Type B pancreatic cell (in vitro differentiated cells): ENCODE measurements around the gene FHOD3. TPM values are rescaled to one million over a fixed set of nuclear protein-coding genes. Genes with fewer than 3 reads are reported as not detected.

Experiments
- DNase-seq: peaks from one replicate; pipeline ENCODE4 v3.0.0; 2021; ENCODE audit warnings: mixed read lengths; ENCODE audit not compliant: unreplicated experiment; ENCODE audit errors: extremely low spot score
- H3K27ac Mint-ChIP-seq: 2 replicates; pipeline ENCODE4 v1.8.0; 2021; ENCODE audit warnings: mild to moderate bottlenecking, mixed read lengths
- H3K27me3 Mint-ChIP-seq: 2 replicates; pipeline ENCODE4 v1.8.0; 2021; ENCODE audit warnings: mixed read lengths
- H3K36me3 Mint-ChIP-seq: 2 replicates; pipeline ENCODE4 v1.8.0; 2021; ENCODE audit warnings: mixed read lengths
- H3K4me1 Mint-ChIP-seq: one replicate; pipeline ENCODE4 v1.8.0; 2021; ENCODE audit warnings: mixed read lengths; ENCODE audit not compliant: unreplicated experiment
- H3K4me3 Mint-ChIP-seq: 2 replicates; pipeline ENCODE4 v1.8.0; 2021; ENCODE audit warnings: mild to moderate bottlenecking, mixed read lengths
- H3K9me3 Mint-ChIP-seq: 2 replicates; pipeline ENCODE4 v1.8.0; 2021; ENCODE audit warnings: mixed read lengths
- CTCF ChIP-seq: fragments of 200-600 bp; sonication (generic); conservative IDR thresholded peaks from 2 replicates; pipeline ENCODE4 v1.5.0; 2021; ENCODE audit warnings: antibody characterized with exemption, mild to moderate bottlenecking
- total RNA-seq: library from RNA; stranded (reverse); gene quantifications from 2 replicates; pipeline ENCODE4 v1.2.1, GENCODE V29; 2021; ENCODE audit warnings: low replicate concordance

The FHOD3 gene
- total RNA-seq, 1 donor from 2014 or later = 5.3 TPM

GRCh38 chr18:36660311-36660710, 362.8 kb downstream of the FHOD3 start:
- H3K4me1 Mint-ChIP-seq = no peaks in the 10 kb centered on the region
- no peak overlapping the region for H3K27ac Mint-ChIP-seq
- no peak for TF ChIP-seq CTCF
- no peaks in the 10 kb centered on the region for H3K27me3 Mint-ChIP-seq
- no peak overlapping the region for H3K4me3 Mint-ChIP-seq
- DNase-seq = no peak
- H3K36me3 Mint-ChIP-seq = no peaks in the 10 kb centered on the region
- no peaks in the 10 kb centered on the region for H3K9me3 Mint-ChIP-seq

- no peak for DNase-seq
Measured at GRCh38 chr18:36661999-36662398, 364.5 kb downstream of the FHOD3 start.

GRCh38 chr18:36663312-36663711, 365.8 kb downstream of the FHOD3 start:
- no peak for TF ChIP-seq CTCF

More at GRCh38 chr18:36661999-36662398, 364.5 kb downstream of the FHOD3 start:
- TF ChIP-seq CTCF = peak; percentile 34
- H3K27me3 Mint-ChIP-seq = no peaks in the 10 kb centered on the region
- no peaks in the 10 kb centered on the region for H3K4me1 Mint-ChIP-seq
- no peak overlapping the region for H3K27ac Mint-ChIP-seq
- no peak overlapping the region for H3K4me3 Mint-ChIP-seq
- H3K9me3 Mint-ChIP-seq = no peaks in the 10 kb centered on the region
- no peaks in the 10 kb centered on the region for H3K36me3 Mint-ChIP-seq

GRCh38 chr18:36665952-36666351, 368.4 kb downstream of the FHOD3 start:
- H3K27ac Mint-ChIP-seq = no peak overlapping the region
- no peak for DNase-seq

More at GRCh38 chr18:36663312-36663711, 365.8 kb downstream of the FHOD3 start:
- no peaks in the 10 kb centered on the region for H3K9me3 Mint-ChIP-seq
- no peaks in the 10 kb centered on the region for H3K27me3 Mint-ChIP-seq
- no peak overlapping the region for H3K27ac Mint-ChIP-seq
- DNase-seq = no peak
- H3K4me3 Mint-ChIP-seq = no peak overlapping the region
- H3K4me1 Mint-ChIP-seq = no peaks in the 10 kb centered on the region
- no peaks in the 10 kb centered on the region for H3K36me3 Mint-ChIP-seq

GRCh38 chr18:36667811-36668210, 370.3 kb downstream of the FHOD3 start:
- Mint-ChIP-seq H3K4me3 (no peak overlapping the region), H3K9me3 (no peaks in the 10 kb centered on the region), H3K36me3 (no peaks in the 10 kb centered on the region), H3K4me1 (peaks cover 5% of the 10 kb centered on the region), H3K27ac (no peak overlapping the region), H3K27me3 (no peaks in the 10 kb centered on the region)
- TF ChIP-seq CTCF = no peak
- DNase-seq = no peak

More at GRCh38 chr18:36665952-36666351, 368.4 kb downstream of the FHOD3 start:
- Mint-ChIP-seq H3K4me1 (no peaks in the 10 kb centered on the region), H3K4me3 (no peak overlapping the region), H3K9me3 (no peaks in the 10 kb centered on the region), H3K27me3 (no peaks in the 10 kb centered on the region), H3K36me3 (no peaks in the 10 kb centered on the region)
- no peak for TF ChIP-seq CTCF

GRCh38 chr18:36668349-36668748, 370.8 kb downstream of the FHOD3 start:
- Mint-ChIP-seq H3K4me3 (no peak overlapping the region), H3K4me1 (peaks cover 8% of the 10 kb centered on the region), H3K36me3 (no peaks in the 10 kb centered on the region), H3K27ac (no peak overlapping the region), H3K9me3 (no peaks in the 10 kb centered on the region), H3K27me3 (no peaks in the 10 kb centered on the region)
- no peak for TF ChIP-seq CTCF
- no peak for DNase-seq
